GM21576 (cell line): ENCODE data around the gene TMEM271.

Experiments used
- ATAC-seq: cut with Tn5 transposase; IDR thresholded peaks from one replicate; pipeline ENCODE4 v1.9.1; 2021; ENCODE audit warnings: mild to moderate bottlenecking, moderate library complexity; ENCODE audit not compliant: unreplicated experiment

TMEM271 gene

DNA sequence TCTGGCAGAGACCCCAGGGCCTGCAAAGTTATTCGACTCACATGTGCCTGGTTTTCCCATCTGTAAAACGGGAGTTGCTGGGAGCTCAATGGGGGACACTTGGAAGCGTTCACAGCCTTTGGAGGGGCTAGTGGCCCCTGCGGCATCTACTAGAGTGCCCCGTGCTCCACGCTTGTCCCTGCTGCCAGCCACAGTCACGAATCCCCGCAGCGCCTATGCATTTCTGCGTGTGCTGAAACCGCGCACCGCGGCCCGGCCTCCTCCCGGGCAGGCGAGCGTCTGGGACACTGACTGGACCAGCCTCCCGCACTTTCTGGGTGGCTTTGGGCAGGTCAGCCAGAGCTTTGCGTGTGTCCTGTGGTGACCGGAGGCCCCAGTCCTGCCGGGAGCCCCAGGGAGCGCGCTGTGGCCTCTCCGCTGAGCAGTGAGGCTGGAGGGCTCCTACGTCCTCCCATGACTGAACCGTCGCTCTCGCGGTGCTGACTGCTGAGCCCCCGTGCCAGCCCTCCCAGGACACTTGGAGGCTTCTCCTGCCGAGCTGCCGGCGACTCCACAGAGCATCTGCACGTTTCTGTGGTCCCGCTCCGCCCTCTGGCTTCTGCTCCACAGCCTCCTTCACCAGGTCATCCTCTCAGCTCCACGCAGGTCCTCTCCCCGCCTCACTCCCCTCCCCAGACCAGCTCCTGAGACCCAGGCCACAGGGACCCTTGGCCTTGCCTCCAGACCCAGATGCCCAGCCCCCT lies 40.7 kb downstream of the TMEM271 start:
- no peak for ATAC-seq

DNA sequence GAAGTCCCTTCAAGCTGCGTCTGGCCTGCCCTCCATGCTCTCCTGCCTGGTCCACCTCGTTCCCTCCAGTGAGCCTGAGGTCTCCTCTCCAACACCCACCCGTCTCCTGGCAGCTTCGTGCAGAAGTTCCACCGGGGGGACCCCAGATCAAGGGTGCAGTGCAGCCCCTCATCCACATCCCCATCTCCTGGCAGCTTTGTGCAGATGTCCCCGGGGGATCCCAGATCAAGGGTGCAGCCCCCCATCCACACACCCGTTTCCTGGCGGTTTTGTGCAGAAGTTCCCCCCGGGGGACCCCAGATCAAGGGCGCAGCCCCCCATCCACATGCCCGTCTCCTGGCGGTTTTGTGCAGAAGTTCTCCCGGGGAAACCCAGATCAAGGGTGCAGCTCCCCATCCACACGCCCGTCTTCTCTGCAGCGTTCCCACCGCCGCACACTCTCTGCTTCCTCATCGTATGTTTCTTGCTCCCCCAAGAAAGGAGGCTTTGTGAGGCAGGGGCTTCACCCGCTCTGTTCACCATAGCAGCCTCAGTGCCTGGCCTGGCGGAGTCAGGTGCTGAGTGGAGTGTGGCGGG lies 41.4 kb downstream of the TMEM271 start:
- no peak for ATAC-seq

DNA sequence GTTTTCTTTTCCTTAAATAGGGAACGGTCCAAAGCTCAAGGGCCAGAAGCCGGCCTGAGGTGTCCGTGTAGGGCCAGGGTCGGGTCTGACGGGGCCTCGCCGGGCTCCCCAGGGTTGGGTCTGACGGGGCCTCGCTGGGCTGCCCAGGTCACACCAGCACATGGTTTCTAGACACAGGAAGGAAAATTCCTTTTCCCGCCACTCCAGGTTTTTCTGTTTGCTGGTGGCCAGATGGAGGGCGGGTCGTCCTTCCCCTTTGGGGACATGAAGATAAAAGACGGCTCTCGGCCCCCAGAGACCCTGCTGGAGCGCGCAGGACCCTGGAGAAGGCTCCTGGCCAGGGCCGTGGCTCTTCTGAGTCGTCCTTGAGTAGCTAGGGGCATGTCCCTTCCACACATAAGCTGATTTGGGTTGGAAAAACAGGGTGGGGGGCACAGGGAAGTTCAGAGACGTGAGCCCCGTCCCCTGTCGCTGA lies 42.0 kb downstream of the TMEM271 start:
- no peak for ATAC-seq

DNA sequence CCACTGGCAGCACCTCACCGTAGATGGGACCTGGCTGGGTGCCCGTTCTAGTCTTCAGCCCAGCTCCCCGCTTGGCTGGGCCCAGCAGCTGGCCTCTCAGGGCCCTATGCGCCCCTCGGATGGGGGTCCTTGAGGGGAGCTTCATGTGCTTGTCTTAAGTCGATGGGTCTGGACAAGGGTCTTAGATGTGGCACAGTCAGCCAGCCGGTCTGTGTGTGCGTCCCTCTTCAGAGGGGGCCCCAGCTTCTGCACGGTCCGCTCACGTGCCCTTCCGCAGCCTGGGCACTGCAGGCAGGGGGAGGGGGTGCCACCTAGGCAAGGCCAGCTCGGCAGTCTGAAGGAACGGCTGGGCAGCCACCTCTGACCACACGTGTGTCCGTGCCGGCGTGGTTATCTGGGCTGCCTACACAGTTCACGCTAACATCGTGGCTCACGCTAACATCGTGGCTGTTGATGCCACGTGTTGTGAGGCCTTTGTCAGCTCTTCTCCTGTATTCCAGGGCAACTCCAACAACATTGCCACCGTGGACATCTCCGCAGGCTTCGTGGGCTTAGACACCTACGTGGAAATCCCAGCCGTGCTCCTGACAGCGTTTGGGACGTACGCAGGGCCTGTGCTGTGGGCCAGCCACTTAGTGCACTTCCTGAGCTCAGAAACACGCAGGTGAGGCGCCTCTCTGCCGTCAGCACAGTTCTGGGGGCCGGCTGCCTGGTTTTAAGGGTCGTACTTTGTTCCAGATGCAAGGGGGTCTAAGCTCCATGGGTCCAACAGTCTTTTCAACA lies 42.6 kb downstream of the TMEM271 start:
- no peak for ATAC-seq

DNA sequence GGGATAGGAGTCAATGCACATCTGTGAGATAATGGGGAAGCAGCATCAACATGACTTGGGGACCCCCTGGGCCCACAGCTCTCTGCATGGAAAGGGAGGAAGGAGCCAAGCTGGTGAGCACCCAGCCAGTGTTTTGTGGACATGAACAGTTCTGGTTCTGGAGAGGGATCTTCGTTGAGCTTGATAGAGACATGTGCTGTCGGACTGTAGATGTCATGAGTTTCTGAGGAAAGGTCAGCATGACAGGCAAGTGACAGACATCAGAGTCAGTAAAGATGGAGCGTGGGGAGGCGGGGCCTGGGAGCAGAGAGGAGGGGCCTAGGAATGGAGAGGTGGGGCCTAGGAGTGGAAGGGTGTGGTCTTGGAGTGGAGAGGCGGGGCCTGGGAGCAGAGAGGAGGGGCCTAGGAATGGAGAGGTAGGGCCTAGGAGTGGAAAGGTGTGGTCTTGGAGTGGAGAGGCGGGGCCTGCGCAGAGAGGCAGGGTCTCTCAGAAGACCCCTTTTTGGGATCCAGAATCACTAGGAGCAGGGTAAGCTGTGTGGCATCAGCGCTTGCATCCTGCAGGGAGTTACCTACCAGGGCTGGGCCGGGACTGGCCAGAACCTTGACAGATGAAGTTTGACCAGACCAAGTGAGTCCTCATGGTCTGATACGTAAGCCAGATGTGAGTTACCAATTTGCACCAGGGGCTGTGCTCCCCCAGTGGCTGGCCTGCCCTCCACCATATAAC lies 43.3 kb downstream of the TMEM271 start:
- ATAC-seq, result no peak

DNA sequence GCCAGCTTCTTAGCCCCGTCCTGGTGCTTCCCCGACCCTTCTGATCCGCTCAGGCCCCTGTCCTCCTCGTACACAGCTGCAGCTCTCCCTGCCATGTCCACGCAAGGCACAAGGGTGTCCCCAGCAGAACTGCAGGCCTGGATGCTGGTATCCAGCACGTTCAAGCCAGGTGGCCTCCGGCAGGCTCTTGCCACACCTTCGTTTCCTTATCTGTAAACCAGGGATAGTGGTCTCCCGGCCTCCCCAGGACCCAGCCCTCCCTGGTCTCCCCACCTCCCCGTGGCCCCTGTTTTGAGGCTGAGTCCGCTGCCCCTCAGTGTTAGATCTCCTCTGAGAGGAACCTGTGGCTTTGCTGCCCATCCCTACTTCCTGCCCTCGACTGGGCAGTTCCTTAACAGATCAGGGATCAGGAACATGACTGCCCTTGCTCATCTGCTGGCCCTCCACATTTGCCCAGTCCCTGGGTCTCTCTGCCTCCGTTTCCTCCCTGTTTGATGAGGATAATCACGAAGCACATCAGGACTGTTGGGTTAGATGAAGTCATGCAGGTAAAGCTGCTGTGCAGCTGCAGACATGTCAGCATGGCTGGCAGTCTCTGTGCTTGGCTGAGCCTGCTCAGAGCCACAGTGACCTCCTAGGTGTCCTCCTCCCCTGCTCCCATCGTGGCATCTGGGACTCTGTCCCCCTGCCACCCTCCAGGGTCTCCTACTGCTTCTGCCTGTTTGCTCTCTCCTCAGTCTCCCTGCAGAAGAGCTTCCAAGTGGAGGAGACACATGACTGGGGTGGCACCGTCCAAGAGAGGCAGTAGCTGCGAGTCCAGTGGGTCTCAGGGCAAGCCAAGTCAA lies 44.2 kb downstream of the TMEM271 start:
- no peak for ATAC-seq

DNA sequence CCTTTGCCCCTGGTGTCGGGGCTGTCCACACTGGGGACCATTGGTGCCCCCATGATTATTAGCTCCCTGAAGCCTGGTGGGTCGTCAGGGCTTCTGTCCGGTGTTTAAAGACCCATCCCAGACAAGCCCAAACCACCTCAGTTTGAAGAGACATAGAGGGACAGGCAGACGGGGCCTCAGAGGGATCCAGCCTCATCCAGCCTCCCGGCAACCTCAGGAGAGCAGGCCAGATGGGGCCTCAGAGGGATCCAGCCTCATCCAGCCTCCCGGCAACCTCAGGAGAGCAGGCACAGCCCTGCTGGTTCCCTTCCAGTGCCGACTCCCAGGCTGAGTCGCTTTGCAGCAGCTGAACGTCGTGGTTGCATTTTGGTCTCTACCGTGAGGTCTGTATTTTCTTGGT lies 45.0 kb downstream of the TMEM271 start:
- ATAC-seq, result no peak

DNA sequence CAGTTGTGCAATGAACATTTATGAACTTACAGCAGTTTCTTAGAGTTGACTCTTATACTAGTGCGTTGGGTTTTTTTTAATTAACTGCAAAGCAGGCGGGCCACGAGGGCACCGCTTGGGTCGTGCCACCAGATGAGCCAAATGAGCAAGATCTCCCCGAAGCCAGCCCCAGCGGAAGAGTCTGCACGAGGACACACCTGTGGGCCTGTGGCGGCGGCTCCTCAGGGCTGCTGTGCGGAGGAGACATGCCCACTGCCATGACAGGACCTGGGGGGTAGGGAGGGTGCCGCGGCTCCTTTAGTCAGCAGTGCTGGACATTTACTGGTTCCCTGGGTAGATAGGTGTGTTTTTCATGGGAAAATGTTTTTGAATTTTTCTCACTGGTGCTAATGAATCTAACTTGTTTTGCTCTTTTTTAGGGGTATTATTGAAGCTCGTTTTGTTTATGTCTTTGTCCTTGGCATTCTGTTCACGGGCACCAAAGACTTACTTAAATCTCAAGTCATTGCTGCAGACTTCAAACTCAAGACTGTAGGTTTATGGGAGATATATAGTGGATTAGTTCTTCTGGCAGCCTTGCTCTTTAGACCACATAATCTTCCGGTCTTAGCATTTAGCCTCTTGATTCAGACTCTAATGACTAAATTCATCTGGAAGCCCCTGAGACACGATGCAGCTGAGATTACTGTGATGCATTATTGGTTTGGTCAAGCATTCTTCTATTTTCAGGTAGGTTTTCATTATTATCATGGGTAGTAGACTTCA lies 45.9 kb downstream of the TMEM271 start:
- no peak for ATAC-seq

DNA sequence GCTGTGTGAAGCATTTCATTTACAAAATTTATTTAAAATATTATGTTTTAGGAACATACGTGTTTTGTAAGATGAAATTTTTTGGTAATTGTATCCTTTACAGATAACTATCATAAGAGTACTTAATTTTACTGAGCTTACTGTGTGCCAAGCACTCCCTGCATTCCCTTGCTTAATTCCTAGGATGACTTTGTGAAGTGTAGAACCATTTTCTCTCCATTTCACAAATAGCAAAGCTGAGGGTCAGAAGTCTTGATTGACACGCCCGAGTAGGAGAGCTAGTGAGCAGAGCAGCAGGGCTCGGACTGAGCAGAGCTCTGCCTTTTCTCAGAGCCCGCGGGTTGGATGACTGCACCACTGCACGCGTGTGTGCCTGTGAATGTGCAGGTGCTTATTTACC lies 46.5 kb downstream of the TMEM271 start:
- ATAC-seq, result no peak

DNA sequence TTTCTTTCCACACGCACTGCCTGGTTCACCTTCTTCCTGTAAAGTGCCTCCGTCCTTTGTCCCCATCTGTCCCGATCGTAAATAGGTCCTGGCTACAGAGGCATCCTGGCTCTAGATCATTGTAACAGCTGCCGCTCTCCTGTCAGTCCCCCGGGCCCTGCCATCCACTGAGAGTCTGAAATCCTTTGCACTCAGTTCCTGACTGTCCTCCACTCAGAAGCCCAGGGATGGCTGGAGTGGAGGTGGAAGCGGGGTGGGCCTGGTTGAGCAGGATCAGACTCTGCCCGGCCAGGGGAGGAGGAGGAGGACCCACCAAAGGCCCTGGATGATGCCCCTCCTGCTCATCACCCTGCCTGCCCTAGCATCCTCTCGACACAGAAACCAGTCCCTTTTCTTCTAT lies 47.3 kb downstream of the TMEM271 start:
- no peak for ATAC-seq

DNA sequence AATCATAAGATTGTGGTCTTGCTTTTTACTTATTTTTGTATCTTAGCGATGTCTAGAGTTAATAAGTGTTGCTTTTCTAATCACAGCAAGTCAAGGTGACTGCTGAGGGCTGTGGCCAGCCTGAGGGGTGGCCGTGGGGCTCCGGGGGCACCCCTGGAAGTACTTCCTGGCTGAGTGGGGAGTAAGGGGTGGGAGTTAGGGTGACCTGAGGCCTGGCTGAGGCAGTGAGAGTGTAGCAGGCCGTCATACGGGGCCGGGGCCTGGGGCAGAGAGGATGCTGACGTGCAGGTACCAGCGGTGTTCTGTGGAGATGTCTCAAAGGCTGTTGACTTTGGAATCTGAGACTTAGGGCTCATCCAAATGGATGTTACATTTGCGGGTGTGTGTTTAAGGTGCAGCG lies 47.8 kb downstream of the TMEM271 start:
- no peak for ATAC-seq

DNA sequence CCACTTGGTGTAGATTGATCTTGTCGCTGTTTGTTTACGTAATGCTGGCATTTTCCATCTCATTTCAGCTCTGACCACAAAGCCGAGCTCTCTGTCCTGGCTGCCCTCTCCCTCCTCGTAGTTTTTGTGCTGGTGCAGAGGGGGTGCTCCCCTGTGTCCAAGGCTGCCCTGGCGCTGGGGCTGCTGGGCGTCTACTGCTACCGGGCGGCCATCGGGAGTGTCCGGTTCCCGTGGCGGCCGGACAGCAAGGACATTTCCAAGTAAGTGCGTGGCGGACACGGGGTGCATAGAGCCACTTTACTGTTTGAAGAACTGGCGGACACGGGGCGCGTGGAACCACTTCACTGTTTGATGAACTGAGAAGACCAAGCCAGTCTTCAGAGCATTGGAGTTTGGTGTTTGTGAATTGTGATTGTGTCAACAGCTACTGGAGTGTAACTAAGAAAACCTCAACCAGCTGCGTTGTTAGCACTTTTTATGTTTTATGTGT lies 49.1 kb downstream of the TMEM271 start:
- no peak for ATAC-seq

DNA sequence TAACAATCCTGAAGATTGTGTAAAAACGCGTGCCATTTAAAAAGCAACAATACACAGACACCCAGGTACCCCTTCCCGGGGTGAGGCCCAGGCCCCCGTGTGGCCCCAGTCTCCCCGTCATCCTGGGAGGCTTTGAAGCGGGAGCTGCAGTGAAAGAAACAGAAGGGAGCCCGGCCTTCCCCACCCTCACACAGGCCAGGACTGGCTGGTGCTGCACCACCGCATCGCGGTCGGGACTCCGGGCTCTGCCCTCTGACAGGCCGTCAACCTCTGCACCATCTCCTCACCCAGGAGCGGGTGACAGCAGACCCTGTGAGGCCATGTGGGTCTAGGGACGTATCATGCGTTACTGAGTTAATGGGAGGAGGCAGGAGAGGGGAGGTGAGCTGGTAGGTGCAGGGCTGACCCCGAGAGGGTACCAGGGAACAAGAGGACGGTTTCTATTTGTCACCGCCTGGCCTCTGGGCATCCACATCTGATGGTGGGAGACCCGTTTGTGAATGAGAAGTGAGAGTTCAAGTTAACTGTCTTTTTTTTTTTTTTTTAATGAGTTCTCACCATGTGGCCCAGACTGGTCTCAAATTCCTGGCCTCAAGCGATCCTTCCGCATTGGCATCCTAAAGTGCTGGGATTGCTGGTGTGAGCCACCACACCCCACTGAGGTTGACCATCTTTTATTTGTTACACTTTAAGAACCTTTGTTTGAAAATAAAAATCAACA lies 49.7 kb downstream of the TMEM271 start:
- no peak for ATAC-seq

DNA sequence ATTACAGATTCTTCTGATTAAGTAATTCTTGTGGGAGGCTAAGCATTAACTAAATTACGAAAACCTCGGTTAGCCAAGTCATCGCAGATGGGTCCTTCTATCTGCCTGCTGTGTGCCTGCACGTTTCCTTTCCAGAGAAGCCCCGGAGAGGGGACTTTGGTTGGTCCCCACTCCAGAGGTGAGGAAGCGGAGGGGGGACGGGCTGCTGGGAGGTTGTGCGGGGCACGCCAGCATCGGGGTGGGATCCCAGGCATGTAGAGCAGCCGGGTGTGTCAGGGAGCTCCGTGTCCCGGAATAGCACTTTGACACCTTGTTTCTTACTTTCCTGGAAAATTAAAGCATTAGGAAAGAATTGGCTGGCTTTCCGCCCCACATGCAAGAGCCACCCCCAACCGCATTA lies 50.4 kb downstream of the TMEM271 start:
- ATAC-seq, result no peak

DNA sequence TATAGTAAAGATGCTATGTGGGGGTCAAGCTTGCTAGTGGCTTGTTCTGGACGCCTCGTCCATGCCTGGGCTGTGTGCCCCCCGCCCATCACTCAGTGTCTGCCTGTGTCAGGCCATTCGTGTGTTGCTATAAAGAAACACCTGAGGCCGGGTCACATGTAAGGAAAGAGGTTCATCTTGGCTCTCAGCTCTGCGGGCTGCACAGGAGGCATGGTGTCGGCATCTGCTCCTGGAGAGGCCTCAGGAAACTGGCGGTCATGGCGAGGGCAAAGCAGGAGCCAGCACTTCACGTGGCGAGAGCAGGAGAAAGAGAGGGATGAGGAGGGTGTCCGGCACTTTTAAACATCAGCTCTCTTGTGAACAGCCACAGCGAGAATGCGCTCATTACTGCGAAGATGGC lies 51.9 kb downstream of the TMEM271 start:
- ATAC-seq, result no peak
